GM19397 (cell line): ENCODE results near the gene MARF1.
"Not testable (repeated sequence)": the region's sequence is repeated elsewhere in the genome, so short reads cannot be mapped to it uniquely, and the experiment has no call there.

Source experiments
- ATAC-seq: cut with Tn5 transposase; IDR thresholded peaks from one replicate; pipeline ENCODE4 v1.9.1; 2021; ENCODE audit warnings: mild to moderate bottlenecking, moderate library complexity; ENCODE audit not compliant: unreplicated experiment

The MARF1 gene, protein sequence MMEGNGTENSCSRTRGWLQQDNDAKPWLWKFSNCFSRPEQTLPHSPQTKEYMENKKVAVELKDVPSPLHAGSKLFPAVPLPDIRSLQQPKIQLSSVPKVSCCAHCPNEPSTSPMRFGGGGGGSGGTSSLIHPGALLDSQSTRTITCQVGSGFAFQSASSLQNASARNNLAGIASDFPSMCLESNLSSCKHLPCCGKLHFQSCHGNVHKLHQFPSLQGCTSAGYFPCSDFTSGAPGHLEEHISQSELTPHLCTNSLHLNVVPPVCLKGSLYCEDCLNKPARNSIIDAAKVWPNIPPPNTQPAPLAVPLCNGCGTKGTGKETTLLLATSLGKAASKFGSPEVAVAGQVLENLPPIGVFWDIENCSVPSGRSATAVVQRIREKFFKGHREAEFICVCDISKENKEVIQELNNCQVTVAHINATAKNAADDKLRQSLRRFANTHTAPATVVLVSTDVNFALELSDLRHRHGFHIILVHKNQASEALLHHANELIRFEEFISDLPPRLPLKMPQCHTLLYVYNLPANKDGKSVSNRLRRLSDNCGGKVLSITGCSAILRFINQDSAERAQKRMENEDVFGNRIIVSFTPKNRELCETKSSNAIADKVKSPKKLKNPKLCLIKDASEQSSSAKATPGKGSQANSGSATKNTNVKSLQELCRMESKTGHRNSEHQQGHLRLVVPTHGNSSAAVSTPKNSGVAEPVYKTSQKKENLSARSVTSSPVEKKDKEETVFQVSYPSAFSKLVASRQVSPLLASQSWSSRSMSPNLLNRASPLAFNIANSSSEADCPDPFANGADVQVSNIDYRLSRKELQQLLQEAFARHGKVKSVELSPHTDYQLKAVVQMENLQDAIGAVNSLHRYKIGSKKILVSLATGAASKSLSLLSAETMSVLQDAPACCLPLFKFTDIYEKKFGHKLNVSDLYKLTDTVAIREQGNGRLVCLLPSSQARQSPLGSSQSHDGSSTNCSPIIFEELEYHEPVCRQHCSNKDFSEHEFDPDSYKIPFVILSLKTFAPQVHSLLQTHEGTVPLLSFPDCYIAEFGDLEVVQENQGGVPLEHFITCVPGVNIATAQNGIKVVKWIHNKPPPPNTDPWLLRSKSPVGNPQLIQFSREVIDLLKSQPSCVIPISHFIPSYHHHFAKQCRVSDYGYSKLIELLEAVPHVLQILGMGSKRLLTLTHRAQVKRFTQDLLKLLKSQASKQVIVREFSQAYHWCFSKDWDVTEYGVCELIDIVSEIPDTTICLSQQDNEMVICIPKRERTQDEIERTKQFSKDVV (N-terminal part only)

DNA sequence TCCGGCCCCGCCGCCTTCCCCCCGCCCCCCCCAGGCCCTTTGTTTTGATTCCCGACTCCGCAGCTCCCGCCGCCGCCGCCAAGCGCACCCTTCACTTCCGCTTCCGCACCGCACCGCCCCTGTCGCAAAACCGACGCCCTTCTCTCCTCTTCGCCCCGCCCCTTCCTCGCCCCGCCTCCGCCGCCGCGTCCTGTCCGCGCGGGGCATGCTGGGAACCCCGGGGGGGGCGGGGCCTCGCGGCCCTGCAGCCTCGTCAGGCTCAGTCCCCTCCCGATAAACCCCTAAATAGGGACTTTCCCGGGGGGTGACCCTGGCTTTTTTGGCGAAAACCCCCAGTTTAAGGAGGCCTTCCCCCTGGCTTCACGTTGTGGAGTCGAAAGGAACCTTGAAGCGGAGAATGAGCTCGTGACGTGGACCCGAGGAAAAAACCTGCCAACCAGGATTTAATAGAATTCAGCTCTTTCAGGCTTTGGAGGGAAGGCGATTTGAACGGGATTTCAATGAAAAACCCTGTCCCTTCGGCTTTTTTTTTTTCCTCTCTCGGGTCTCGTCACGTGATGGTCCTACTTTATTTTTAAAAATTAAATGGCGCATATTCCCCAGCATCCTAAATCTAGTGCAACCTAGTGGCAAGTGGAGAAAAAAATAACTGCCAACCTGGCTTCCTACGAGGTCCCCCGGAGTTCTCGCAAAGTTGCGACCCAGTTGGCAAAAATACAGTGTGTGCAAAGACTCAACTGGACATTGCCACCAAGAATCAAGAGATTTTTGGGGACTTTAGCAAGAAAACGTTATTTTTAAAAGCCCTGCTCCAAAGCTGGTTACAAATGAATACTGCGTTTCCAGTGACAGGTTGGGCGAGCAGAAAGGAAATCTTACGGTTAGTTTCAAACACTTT, at the start of gene MARF1:
TSS of gene MARF1 (minus strand) at position 107 of the 898 bp plus-strand sequence. CDS start 3,921 bp downstream, outside the sequence.
- peak; percentile 53 for ATAC-seq

DNA sequence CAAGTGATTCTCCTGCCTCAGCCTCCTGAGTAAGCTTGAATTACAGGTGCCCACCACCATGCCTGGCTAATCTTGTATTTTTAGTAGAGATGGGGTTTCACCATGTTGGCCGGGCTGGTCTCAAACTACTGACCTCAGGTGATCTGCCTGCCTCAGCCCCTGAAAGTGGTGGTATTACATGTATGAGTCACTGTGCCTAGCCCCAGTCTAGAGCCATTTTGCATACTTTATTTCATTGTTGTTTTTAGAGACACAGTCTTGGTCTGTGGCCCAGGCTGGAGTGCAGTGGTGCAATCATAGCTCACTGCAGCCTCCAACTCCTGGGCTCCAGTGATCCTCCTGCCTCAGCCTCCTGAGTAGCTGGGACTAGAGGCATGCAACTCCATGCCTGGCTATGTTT, 49.6 kb upstream of the MARF1 start:
- ATAC-seq, result not testable (repeated sequence)

GRCh38 chr16:15691046-15691445, 48.1 kb upstream of the MARF1 start:
- ATAC-seq, result no peak

GRCh38 chr16:15690296-15690695, 47.3 kb upstream of the MARF1 start:
- no peak for ATAC-seq

DNA sequence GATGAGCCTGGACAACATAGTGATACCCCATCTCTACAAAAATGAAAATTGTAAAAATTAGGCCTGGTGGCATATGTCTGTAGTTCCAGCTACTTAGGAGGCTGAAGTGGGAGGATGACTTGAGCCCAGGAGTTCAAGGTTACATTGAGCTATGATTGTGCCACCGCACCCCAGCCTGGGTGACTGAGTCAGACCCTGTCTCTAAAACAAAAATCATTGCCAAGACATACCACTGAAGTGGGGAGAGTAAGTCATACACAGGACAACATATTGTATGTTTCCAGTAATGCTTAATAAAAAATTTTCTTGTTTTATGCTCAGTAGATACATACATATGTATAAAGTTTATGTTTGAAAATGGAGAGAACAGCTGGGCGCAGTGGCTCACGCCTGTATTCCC, 46.3 kb upstream of the MARF1 start:
- no peak for ATAC-seq

- ATAC-seq, result no peak
These were observed 43.3 kb upstream of the MARF1 start for GRCh38 chr16:15686287-15686686.

GRCh38 chr16:15682105-15682570, 39.2 kb upstream of the MARF1 start:
- ATAC-seq, result no peak

DNA sequence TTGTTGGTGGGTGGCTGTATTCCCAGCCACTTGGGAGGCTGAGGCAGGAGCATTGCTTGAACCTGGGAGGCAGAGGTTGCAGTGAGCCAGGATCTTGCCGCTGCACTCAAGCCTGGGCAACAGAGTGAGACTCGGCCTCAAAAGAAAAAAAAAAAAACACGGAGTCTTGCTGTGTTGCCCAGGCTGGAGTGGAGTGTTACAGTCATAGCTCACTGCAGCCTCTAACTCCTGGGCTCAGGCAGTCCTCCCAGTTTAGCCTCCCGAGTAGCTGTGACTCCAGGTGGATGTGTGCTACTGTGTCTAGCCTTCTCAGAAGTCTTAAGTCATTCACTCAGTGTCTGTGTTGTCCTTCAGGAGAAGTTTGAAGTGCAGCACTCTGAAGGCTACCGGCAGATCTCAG, 34.5 kb upstream of the MARF1 start:
- ATAC-seq, result no peak

DNA sequence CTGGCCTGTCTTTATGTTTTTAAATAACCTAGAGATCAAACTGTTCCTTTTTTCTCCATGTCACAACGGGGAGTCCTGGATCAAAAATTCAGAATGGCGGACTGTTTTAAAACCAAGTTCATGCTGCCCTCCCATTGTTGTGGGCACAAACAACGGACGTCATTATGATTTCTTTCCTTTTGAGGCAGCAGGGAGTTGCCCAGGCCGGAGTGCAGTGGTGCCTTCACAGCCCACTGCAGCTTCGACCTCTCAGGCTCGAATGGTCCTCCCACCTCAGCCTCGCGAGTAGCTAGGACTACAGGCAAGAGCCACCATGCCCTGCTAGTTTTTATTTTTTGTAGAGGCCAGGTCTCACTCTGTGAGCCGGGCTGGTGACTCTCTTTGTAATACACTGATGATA, 33.6 kb upstream of the MARF1 start:
- no peak for ATAC-seq

GRCh38 chr16:15674571-15674970, 31.6 kb upstream of the MARF1 start:
- ATAC-seq, result no peak

DNA sequence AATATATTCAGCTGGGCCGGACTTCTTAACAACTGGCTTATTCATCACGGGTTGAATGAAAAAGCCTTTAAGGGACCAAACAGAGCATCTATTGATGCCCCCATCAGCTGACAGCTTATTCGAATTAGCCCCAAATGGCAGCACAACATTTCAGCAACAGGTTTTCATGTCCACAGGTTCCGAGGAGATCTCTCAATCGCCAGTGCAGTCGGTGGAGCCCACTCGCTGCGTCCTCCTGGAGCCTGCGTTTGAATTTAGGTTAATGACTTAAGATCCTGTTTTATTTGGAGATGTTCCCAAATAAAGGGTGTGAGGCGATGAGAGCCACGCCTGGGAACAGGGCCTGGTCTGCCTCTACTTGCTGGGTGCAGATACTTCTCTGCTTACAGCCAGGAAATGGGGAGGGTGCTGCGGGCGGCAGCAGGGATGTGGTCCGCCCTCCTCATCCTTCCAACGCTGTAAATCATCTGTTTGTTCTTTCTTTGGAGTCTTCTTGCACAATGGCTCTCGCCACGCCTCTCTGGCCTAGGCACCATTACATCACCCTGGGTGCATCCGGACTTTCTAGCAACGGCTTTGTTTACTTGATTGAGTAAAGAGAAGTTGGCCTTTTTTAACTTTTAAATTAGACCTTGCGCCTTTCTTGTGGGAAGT, 29.7 kb upstream of the MARF1 start:
- ATAC-seq, result no peak

GRCh38 chr16:15672127-15672513, 29.2 kb upstream of the MARF1 start:
- ATAC-seq, result not testable (repeated sequence)

DNA sequence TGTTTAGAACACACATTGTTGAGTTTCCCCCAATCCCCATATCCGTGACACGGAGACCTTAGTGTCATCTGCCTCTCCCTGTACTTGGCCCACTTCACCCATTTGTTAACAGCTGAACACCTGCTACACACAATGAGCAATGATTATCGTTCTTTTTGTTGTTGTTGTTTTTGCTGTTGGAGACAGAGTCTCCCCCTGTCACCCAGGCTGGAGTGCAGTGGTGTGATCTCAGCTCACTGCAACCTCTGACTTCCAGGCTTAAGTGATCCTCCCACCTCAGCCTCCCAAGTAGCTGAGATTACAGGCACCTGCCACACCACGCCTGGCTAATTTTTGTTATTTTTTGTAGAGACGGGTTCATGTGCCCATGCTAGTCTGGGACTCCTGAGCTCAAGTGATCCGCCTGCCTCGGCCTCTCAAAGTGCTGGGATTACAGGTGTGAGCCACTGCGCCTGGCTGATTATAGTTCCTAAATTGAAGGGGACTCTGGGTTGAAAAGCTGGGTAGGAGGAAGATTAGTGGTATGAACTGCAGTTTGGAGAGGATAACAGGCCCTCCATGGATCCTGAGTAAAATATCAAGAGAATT, 28.7 kb upstream of the MARF1 start:
- no peak for ATAC-seq

- no peak for ATAC-seq
These were observed 24.3 kb upstream of the MARF1 start for GRCh38 chr16:15667091-15667742.

- ATAC-seq, result no peak
These were observed 22.2 kb upstream of the MARF1 start for GRCh38 chr16:15665107-15665506.

- ATAC-seq, result no peak
These were observed 17.2 kb upstream of the MARF1 start for GRCh38 chr16:15660203-15660601.

GRCh38 chr16:15658556-15658955, 15.6 kb upstream of the MARF1 start:
- ATAC-seq, result no peak

- ATAC-seq, result no peak
These were observed 15.2 kb upstream of the MARF1 start for GRCh38 chr16:15658149-15658548.

DNA sequence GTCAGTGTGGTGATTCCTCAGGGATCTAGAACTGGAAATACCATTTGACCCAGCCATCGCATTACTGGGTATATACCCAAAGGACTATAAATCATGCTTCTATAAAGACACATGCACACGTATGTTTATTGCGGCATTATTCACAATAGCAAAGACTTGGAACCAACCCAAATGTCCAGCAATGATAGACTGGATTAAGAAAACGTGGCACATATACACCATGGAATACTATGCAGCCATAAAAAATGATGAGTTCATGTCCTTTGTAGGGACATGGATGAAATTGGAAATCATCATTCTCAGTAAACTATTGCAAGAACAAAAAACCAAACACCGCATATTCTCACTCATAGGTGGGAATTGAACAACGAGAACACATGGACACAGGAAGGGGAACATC, 12.6 kb upstream of the MARF1 start:
- ATAC-seq, result not testable (repeated sequence)
